NCI-H2227 treated with DMSO at 0.1 percent for 48 hours (cell line): ENCODE results near the gene ZFX.

Experiments used
- DNase-seq: peaks from one replicate; lab custom pipeline; 2025; lab: John Stamatoyannopoulos, UW

ZFX gene

GRCh38 chrX:24241822-24242648 lies 92.5 kb downstream of the ZFX start:
- DNase-seq, result peak; percentile 14

GRCh38 chrX:24242649-24243175 lies 93.2 kb downstream of the ZFX start:
- DNase-seq, result no peak

GRCh38 chrX:24243188-24243587 lies 93.7 kb downstream of the ZFX start:
- DNase-seq, result no peak

- DNase-seq, result no peak
Measured at GRCh38 chrX:24243692-24244091, 94.2 kb downstream of the ZFX start.

- DNase-seq, result no peak
Measured at GRCh38 chrX:24245202-24245601, 95.7 kb downstream of the ZFX start.

- DNase-seq, result no peak
Measured at GRCh38 chrX:24248042-24248441, 98.5 kb downstream of the ZFX start.

- no peak for DNase-seq
Measured at GRCh38 chrX:24253030-24253429, 103.5 kb downstream of the ZFX start.

GRCh38 chrX:24253469-24253868 lies 103.9 kb downstream of the ZFX start:
- no peak for DNase-seq

- DNase-seq, result no peak
Measured at GRCh38 chrX:24257011-24257410, 107.5 kb downstream of the ZFX start.

- DNase-seq, result peak; percentile 55
Measured at GRCh38 chrX:24259544-24260240, 110.2 kb downstream of the ZFX start.

- DNase-seq, result no peak
Measured at GRCh38 chrX:24260842-24261550, 111.5 kb downstream of the ZFX start.

- no peak for DNase-seq
Measured at GRCh38 chrX:24262309-24262708, 112.8 kb downstream of the ZFX start.

- DNase-seq, result no peak
Measured at GRCh38 chrX:24264383-24264782, 114.9 kb downstream of the ZFX start.
